ENCODE results near the gene SMIM23. TPM values are rescaled to one million over a fixed set of nuclear protein-coding genes. Genes with fewer than 3 reads are reported as not detected.
"Not testable (repeated sequence)": the region's sequence is repeated elsewhere in the genome, so short reads cannot be mapped to it uniquely, and the experiment has no call there.

SMIM23 gene
- total RNA-seq, 1 experiment from 2014 or later: not detected

DNA sequence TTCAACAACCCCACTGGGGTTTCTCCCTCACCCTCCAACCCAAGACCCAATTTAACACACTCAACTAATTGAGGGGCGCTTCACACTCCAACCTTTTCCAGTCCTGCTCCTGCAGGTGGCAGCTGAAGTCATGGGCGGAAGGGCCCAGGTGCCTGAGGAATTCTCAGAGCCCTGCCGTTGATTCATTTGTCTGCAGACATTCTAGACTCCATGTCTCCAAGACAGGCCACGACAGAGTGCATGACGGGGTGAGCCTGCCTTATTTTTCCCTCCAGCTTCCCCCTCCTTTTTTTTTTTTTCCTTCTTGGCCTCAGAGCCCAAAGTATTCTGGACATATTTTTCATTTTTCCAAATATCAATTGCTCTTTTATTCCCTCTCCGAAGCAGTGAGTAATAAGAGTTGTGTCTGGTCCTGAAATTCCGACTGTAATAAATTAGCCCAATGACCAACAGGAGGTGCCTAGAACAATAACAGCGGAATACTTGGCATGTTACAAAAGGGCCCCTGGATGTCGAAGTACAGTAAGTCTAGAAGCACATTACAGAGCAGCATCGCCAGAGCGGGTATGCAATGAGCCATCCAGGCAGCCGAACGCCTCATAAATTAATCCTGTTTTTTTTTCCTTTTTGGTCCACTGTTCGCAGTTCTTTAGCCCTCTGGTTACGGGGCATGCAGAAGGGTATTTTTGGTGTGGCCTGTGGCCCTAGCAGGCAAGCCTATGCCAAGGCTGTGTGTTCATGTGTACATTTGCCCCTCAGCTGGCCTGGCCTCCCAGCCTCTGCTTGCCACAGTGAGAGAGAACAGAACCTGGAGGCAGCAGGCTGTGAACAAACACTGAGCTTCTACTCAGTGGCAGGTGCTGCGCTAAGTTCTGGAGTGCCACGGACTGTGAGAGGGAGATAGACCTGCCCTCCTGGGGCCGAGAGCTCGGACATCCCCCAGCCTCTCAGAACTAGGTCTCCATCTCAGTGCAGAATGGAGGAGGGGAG is 8.6 kb upstream of the SMIM23 start:
- H4K20me1 ChIP-seq (ENCODE audit: insufficient read depth): no peaks in the 10 kb centered on the region
- peaks cover 11% of the 10 kb centered on the region; the same call in 1 of the 2 replicates for H3K27me3 ChIP-seq (ENCODE audit: insufficient read depth, low read depth)
- no peak for TF ChIP-seq EZH2 (IDR thresholded peaks at IDR 0.05; ENCODE audit: low read depth)
- TF ChIP-seq, protein P1, sequence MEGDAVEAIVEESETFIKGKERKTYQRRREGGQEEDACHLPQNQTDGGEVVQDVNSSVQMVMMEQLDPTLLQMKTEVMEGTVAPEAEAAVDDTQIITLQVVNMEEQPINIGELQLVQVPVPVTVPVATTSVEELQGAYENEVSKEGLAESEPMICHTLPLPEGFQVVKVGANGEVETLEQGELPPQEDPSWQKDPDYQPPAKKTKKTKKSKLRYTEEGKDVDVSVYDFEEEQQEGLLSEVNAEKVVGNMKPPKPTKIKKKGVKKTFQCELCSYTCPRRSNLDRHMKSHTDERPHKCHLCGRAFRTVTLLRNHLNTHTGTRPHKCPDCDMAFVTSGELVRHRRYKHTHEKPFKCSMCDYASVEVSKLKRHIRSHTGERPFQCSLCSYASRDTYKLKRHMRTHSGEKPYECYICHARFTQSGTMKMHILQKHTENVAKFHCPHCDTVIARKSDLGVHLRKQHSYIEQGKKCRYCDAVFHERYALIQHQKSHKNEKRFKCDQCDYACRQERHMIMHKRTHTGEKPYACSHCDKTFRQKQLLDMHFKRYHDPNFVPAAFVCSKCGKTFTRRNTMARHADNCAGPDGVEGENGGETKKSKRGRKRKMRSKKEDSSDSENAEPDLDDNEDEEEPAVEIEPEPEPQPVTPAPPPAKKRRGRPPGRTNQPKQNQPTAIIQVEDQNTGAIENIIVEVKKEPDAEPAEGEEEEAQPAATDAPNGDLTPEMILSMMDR (conservative IDR thresholded peaks at IDR 0.05): no peak
- no TSS peak for BruUV-seq (replicated peaks)
- CTCF ChIA-PET: no interaction called here
- no peak overlapping the region for H3K27ac ChIP-seq
- H2AFZ ChIP-seq: no peak overlapping the region
- no peak for DNase-seq
- H3K36me3 ChIP-seq (ENCODE audit: low read depth): no peaks in the 10 kb centered on the region
- no peaks in the 10 kb centered on the region for H3K9me3 ChIP-seq (ENCODE audit: insufficient read depth, low read depth)
- no peaks in the 10 kb centered on the region for H3K4me1 ChIP-seq (replicated peaks; ENCODE audit: insufficient read depth)
- no peak overlapping the region for H3K4me3 ChIP-seq
- H3K9me2 ChIP-seq (ENCODE audit: insufficient read depth): no peaks in the 10 kb centered on the region
- H3F3A ChIP-seq (ENCODE audit: insufficient read depth, low read depth): no peaks in the 10 kb centered on the region
- no peaks in the 10 kb centered on the region for H3K79me2 ChIP-seq (ENCODE audit: low read depth)
- POLR2A ChIA-PET (ENCODE audit: unreplicated experiment): no interaction called here
- no peak overlapping the region for H3K4me2 ChIP-seq
- intact Hi-C loops (cut with micrococcal nuclease; ENCODE audit: unreplicated experiment): no loop called here

DNA sequence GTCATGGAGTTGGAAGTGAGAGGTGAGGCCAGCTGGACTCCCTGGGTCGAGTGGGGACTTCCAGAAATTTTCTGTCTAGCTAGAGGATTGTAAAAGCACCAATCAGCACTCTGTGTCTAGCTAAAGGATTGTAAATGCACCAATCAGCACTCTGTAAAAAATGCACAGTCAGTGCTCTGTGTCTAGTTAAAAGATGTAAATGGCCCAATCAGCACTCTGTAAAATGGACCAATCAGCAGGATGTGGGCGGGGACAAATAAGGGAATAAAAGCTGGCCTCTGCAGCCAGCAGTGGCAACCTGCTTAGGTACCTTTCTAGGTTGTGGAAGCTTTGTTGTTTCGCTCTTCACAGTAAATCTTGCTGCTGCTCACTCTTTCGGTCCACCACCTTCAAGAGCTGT is 3.9 kb upstream of the SMIM23 start:
- H4K20me1 ChIP-seq (ENCODE audit: insufficient read depth); H3K27ac ChIP-seq; H3K4me3 ChIP-seq; H3K79me2 ChIP-seq (ENCODE audit: low read depth); H3K36me3 ChIP-seq (ENCODE audit: low read depth); H3K9me2 ChIP-seq (ENCODE audit: insufficient read depth); H3K9me3 ChIP-seq (ENCODE audit: insufficient read depth, low read depth); H3K4me2 ChIP-seq; BruUV-seq (replicated peaks); CTCF ChIA-PET; POLR2A ChIA-PET (ENCODE audit: unreplicated experiment); H3K4me1 ChIP-seq (replicated peaks; ENCODE audit: insufficient read depth); intact Hi-C loops (cut with micrococcal nuclease; ENCODE audit: unreplicated experiment); H3F3A ChIP-seq (ENCODE audit: insufficient read depth, low read depth); H2AFZ ChIP-seq; DNase-seq: not testable (repeated sequence)
- H3K27me3 ChIP-seq (ENCODE audit: insufficient read depth, low read depth): peaks cover 11% of the 10 kb centered on the region; the same call in 1 of the 2 replicates

DNA sequence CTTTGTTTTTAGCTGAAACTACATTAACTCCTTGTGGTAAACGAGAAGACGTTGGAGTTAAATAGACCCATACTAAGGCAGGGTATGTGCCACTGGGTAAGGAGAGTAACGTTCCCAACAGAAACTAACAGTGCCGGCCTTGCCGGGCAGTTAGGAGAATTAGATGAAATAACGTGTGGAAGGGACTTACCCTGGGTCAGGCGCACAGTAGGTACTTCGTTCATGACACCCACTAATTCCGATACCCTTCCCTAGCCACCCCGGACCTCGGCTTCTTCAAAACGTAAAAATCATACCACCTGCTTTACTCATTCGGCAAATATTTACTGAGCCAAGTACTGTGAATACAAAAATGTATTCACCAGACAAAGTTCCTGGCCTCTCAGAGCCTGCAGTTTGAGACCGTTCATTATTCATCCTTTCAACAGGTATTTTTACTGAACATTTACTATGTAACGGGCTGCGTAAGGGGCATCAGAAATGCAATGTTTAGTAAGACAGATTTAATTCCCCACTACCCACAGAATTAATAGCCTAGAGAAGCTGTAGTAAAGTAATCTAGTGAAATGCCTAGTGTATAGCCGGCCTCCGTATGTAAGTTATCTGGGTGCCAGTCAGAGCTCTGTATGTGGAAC is 3.2 kb upstream of the SMIM23 start:
- Histone ChIP-seq H3K9me3 (ENCODE audit: insufficient read depth, low read depth) (no peaks in the 10 kb centered on the region), H3K27me3 (ENCODE audit: insufficient read depth, low read depth) (peaks cover 6% of the 10 kb centered on the region; the same call in 1 of the 2 replicates), H3K4me3 (no peak overlapping the region), H4K20me1 (ENCODE audit: insufficient read depth) (no peaks in the 10 kb centered on the region), H3K79me2 (ENCODE audit: low read depth) (no peaks in the 10 kb centered on the region), H3K4me2 (no peak overlapping the region), H2AFZ (no peak overlapping the region), H3F3A (ENCODE audit: insufficient read depth, low read depth) (no peaks in the 10 kb centered on the region), H3K36me3 (ENCODE audit: low read depth) (no peaks in the 10 kb centered on the region), H3K9me2 (ENCODE audit: insufficient read depth) (no peaks in the 10 kb centered on the region), H3K27ac (no peak overlapping the region), H3K4me1 (replicated peaks; ENCODE audit: insufficient read depth) (no peaks in the 10 kb centered on the region)
- POLR2A ChIA-PET (ENCODE audit: unreplicated experiment): no interaction called here
- no TSS peak for BruUV-seq (replicated peaks)
- intact Hi-C loops (cut with micrococcal nuclease; ENCODE audit: unreplicated experiment): no loop called here
- no peak for DNase-seq
- no peak for TF ChIP-seq EZH2 (IDR thresholded peaks at IDR 0.05; ENCODE audit: low read depth)
- CTCF ChIA-PET: no interaction called here

DNA sequence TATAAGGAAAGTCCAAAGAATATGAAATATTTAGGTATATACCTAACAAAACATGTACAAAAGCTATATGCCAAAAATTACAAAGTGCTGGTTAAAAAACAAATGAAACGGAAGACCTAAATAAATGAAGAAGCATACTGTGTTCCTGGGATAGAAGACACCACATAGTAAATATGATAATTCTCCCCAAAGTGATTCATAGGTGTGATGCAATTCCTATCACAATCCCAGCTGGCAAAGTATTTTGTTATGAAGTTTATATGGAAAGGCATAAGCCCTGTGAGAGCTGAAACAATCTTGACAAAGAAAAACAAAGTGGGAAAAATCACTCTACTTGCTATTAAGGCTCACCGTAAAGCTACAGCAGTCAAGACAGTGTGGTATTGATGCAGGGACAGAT is 2.6 kb upstream of the SMIM23 start:
- Histone ChIP-seq H3K9me2 (ENCODE audit: insufficient read depth) (no peaks in the 10 kb centered on the region), H3K27me3 (ENCODE audit: insufficient read depth, low read depth) (peaks cover 6% of the 10 kb centered on the region; the same call in 1 of the 2 replicates), H3K4me2 (no peak overlapping the region), H3K27ac (no peak overlapping the region), H4K20me1 (ENCODE audit: insufficient read depth) (no peaks in the 10 kb centered on the region), H2AFZ (no peak overlapping the region), H3K9me3 (ENCODE audit: insufficient read depth, low read depth) (no peaks in the 10 kb centered on the region), H3K79me2 (ENCODE audit: low read depth) (no peaks in the 10 kb centered on the region), H3K4me1 (replicated peaks; ENCODE audit: insufficient read depth) (no peaks in the 10 kb centered on the region), H3K4me3 (no peak overlapping the region), H3K36me3 (ENCODE audit: low read depth) (no peaks in the 10 kb centered on the region), H3F3A (ENCODE audit: insufficient read depth, low read depth) (no peaks in the 10 kb centered on the region)
- CTCF ChIA-PET: no interaction called here
- TF ChIP-seq, protein P1 (conservative IDR thresholded peaks at IDR 0.05): no peak
- POLR2A ChIA-PET (ENCODE audit: unreplicated experiment): no interaction called here
- intact Hi-C loops (cut with micrococcal nuclease; ENCODE audit: unreplicated experiment): no loop called here
- DNase-seq: no peak
- no TSS peak for BruUV-seq (replicated peaks)
